ENCODE data around the gene COL16A1.
A peak's percentile ranks its signal among the peaks of the same experiment; 100 is the strongest.

COL16A1 gene

GRCh38 chr1:31607360-31607759, 96.5 kb downstream of the COL16A1 start:
- no peaks in the 10 kb centered on the region for H3K9me3 ChIP-seq (ENCODE audit: control insufficient read depth, insufficient read depth, low read length)
- no peaks in the 10 kb centered on the region for H3K9me2 ChIP-seq (replicated peaks; ENCODE audit: control insufficient read depth, low read length)
- H3K36me3 ChIP-seq (ENCODE audit: control insufficient read depth, low read length) = no peaks in the 10 kb centered on the region
- TF ChIP-seq CTCF (IDR thresholded peaks at IDR 0.05; ENCODE audit: low read depth, low read length, poor library complexity, severe bottlenecking) (no peak), EZH2phosphoT487 (IDR thresholded peaks at IDR 0.05; ENCODE audit: borderline replicate concordance, low read length) (no peak)
- H3K79me2 ChIP-seq (ENCODE audit: control insufficient read depth, low read length) = no peaks in the 10 kb centered on the region
- H3K27ac ChIP-seq (ENCODE audit: low read depth, low read length) = no peak overlapping the region
- no peak overlapping the region for H3K4me2 ChIP-seq (ENCODE audit: low read length)
- no peaks in the 10 kb centered on the region for H3K27me3 ChIP-seq (ENCODE audit: control insufficient read depth, low read length)
- no peaks in the 10 kb centered on the region for H4K20me1 ChIP-seq (ENCODE audit: control insufficient read depth, insufficient read depth, low read depth, low read length)
- H3K4me1 ChIP-seq (ENCODE audit: control insufficient read depth, low read length) = peaks cover 15% of the 10 kb centered on the region
- H3K4me3 ChIP-seq (ENCODE audit: low read length) = no peak overlapping the region
- H3F3A ChIP-seq (ENCODE audit: control insufficient read depth, insufficient read depth) = 0 out of 2 replicates have a peak, but pooled peaks cover 4% of the 10 kb centered on the region

DNA sequence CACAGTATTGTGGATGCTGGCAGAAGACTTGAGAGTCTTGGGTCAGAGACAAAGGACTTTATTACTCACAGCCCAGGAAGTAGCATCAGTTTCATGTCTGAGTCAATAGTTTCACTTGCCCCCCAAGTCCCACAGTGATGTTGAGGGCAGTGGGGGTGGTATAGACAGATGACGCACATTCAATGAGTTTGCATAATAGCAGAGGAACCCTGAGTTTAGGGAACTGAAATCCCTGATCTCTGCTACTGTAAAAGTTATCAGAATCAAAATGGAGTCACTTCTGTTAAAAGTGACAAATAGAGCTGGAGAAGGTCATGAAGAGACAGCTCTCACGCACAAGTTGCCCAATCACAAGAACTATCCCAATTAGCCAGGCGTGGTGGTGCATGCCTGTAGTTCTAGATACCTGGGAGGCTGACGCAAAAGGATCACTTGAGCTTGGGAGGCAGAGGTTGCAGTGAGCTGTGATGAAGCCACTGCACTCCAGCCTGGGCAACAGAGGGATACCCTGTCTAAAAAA, 97.8 kb downstream of the COL16A1 start:
- H3K27ac ChIP-seq (ENCODE audit: low read depth, low read length) = no peak overlapping the region
- H3K9me2 ChIP-seq (replicated peaks; ENCODE audit: control insufficient read depth, low read length) = no peaks in the 10 kb centered on the region
- no peak for TF ChIP-seq CTCF (IDR thresholded peaks at IDR 0.05; ENCODE audit: low read depth, low read length, poor library complexity, severe bottlenecking)
- no peak for TF ChIP-seq EZH2phosphoT487 (IDR thresholded peaks at IDR 0.05; ENCODE audit: borderline replicate concordance, low read length)
- H3K4me1 ChIP-seq (ENCODE audit: control insufficient read depth, low read length) = peaks cover 22% of the 10 kb centered on the region
- no peaks in the 10 kb centered on the region for H4K20me1 ChIP-seq (ENCODE audit: control insufficient read depth, insufficient read depth, low read depth, low read length)
- peak overlapping the region; percentile 1; the same call in 1 of the 2 replicates for H3K4me3 ChIP-seq (ENCODE audit: low read length)
- H3F3A ChIP-seq (ENCODE audit: control insufficient read depth, insufficient read depth) = 0 out of 2 replicates have a peak, but pooled peaks cover 5% of the 10 kb centered on the region
- H3K4me2 ChIP-seq (ENCODE audit: low read length) = peak overlapping the region; percentile 30
- H3K27me3 ChIP-seq (ENCODE audit: control insufficient read depth, low read length) = no peaks in the 10 kb centered on the region
- H3K79me2 ChIP-seq (ENCODE audit: control insufficient read depth, low read length) = no peaks in the 10 kb centered on the region
- H3K36me3 ChIP-seq (ENCODE audit: control insufficient read depth, low read length) = no peaks in the 10 kb centered on the region
- H3K9me3 ChIP-seq (ENCODE audit: control insufficient read depth, insufficient read depth, low read length) = no peaks in the 10 kb centered on the region

All from DOHH2 (cell line).